ENCODE results near the gene TRPC4AP. TPM values are rescaled to one million over a fixed set of nuclear protein-coding genes. Genes with fewer than 3 reads are reported as not detected.

TRPC4AP gene
- total and polyA plus RNA-seq, 2 of the 8 experiments (the other 6 are each of a cell fraction or from before 2014, with no cell fraction given) = 73.1 to 74.8 TPM

DNA sequence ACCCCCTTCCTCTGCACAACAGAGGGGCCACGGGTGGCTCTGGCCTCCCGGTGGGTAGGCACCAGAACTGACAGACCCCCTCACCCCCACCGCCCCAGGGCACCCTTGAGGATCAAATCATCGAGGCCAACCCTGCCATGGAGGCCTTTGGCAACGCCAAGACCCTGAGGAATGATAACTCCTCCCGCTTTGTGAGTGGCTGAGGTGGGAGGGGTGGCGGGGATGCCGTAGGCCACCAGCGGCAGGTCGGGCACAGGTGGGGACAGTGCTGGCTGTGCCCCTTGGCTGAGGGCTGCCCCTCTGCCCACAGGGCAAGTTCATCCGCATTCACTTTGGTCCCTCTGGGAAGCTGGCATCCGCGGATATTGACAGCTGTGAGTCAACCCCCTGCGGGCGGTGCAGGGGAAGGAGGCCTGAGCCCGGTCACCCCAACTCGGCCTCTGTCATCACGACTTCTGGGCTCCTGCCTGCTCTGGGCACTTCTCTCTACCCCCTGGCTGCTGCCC lies 107.8 kb downstream of the TRPC4AP start:
- no peak for DNase-seq (ENCODE audit: low read depth in 1 of 2, low spot score in 2 of 2)
- H2BK12ac ChIP-seq (ENCODE audit: low read depth, low read length) = peak overlapping the region; percentile 96; the same call in 1 of the 2 replicates
- H3K36me3 ChIP-seq (ENCODE audit: control insufficient read depth in 2 of 4, insufficient read depth in 4 of 4, low read length in 3 of 4) = no peaks in the 10 kb centered on the region
- POLR2A ChIA-PET (ENCODE audit: partially characterized antibody) = interaction anchor here (0.7 to 1.8 kb wide), 5 partner anchors 9 to 278 kb away, joined by 3 to 7 read pairs (median 3); partner anchors contain the start of genes GSS and MYH7B
- CTCF ChIA-PET (ENCODE audit: partially characterized antibody) = interaction anchor here (0.6 to 3.5 kb wide), 7 partner anchors 9 to 284 kb away, joined by 3 to 16 read pairs (median 4); no protein-coding TSS in a partner anchor
- no peak for FAIRE-seq
- no peak overlapping the region for H3K9ac ChIP-seq (replicated peaks in 1 of 4; ENCODE audit: extremely low read depth in 1 of 4, low read depth in 3 of 4, low read length in 3 of 4)
- peaks cover 0 to 40% (median 27%) of the 10 kb centered on the region in 4 experiments; a peak in 6 of 7 replicates for H3K4me1 ChIP-seq (replicated peaks in 1 of 4; ENCODE audit: control insufficient read depth in 3 of 4, insufficient read depth in 4 of 4, low read length in 3 of 4)
- H3K14ac ChIP-seq (ENCODE audit: insufficient read length) = no peak overlapping the region
- H3K56ac ChIP-seq (replicated peaks; ENCODE audit: insufficient read length, low read depth, low read length) = no peak overlapping the region
- no peak overlapping the region for H3K27ac ChIP-seq (ENCODE audit: low read depth, low read length)
- peak overlapping the region; percentile 24; the same call in 1 of the 2 replicates for H2BK5ac ChIP-seq (ENCODE audit: low read depth, low read length)
- peaks cover 4% of the 10 kb centered on the region; the same call in 1 of the 2 replicates for H3K23me2 ChIP-seq (ENCODE audit: low read depth, low read length)
- H3K23ac ChIP-seq (ENCODE audit: insufficient read length) = no peak overlapping the region
- peak overlapping the region; percentile 14 for H3K4ac ChIP-seq (replicated peaks; ENCODE audit: insufficient read length, low read depth, low read length)
- H4K8ac ChIP-seq (ENCODE audit: extremely low read depth, insufficient read depth, low read length) = peak overlapping the region; percentile 79
- no peaks in the 10 kb centered on the region for H3K79me2 ChIP-seq (ENCODE audit: control insufficient read depth in 1 of 2, insufficient read depth in 2 of 2, low read length in 2 of 2)
- no peak overlapping the region for H2BK15ac ChIP-seq (ENCODE audit: low read length)
- peaks cover 0 to 3% of the 10 kb centered on the region in 2 experiments for H4K20me1 ChIP-seq (replicated peaks in 1 of 2; ENCODE audit: control insufficient read depth in 1 of 2, insufficient read depth in 2 of 2, low read length in 2 of 2)
- H4K91ac ChIP-seq (replicated peaks; ENCODE audit: insufficient read length, low read length) = no peak overlapping the region
- H4K5ac ChIP-seq (ENCODE audit: insufficient read length, low read depth, low read length) = no peak overlapping the region
- H3K18ac ChIP-seq (ENCODE audit: extremely low read depth, low read length) = peak overlapping the region; percentile 60
- no peak overlapping the region for H2BK120ac ChIP-seq (replicated peaks; ENCODE audit: low read depth, low read length)
- 0 out of 2 replicates have a peak overlapping the region, but pooled peaks have one; percentile 3 for H2AK5ac ChIP-seq (ENCODE audit: low read depth, low read length)
- 0 out of 2 replicates have a peak overlapping the region, but pooled peaks have one; percentile 48 for H2BK20ac ChIP-seq (ENCODE audit: low read length)
- H3K9me3 ChIP-seq (ENCODE audit: insufficient read depth in 2 of 2, low read depth in 1 of 2, low read length in 1 of 2) = no peaks in the 10 kb centered on the region
- no peak overlapping the region for H3K4me3 ChIP-seq (ENCODE audit: extremely low read depth in 1 of 4, insufficient read depth in 2 of 4, low read depth in 3 of 4, low read length in 4 of 4)
- no peak for TF ChIP-seq USF2 (IDR thresholded peaks at IDR 0.05; ENCODE audit: low read length)
- peaks cover 0 to 16% (median 9%) of the 10 kb centered on the region in 4 experiments; a peak in 3 of 7 replicates for H3K27me3 ChIP-seq (replicated peaks in 1 of 4; ENCODE audit: control insufficient read depth in 3 of 4, extremely low read depth in 1 of 4, insufficient read depth in 3 of 4, low read length in 3 of 4)
- no peak overlapping the region for H2AFZ ChIP-seq (ENCODE audit: low read length)
- peak overlapping the region in 1 of 2 experiments; percentile 54; a peak in 1 of 4 replicates for H3K4me2 ChIP-seq (ENCODE audit: insufficient read depth in 1 of 2, low read depth in 2 of 2, low read length in 2 of 2)
- WGBS, 2 experiments (ENCODE audit: extremely low coverage in 1 of 2, insufficient coverage in 1 of 2, insufficient read length in 1 of 2, insufficient replicate concordance in 2 of 2, low coverage in 1 of 2, low lambda C conversion rate in 2 of 2, missing lambda C conversion rate in 1 of 2) = 85% methylated on average over 13 of the region's 18 CpGs; no CpG with 5 or more reads in 1 of the 2 experiments
- no peaks in the 10 kb centered on the region for H3K79me1 ChIP-seq (ENCODE audit: low read depth, low read length)

All from H1 (cell line).